IPS-18a (cell line): ENCODE data around the gene SARS1.
"Not testable (repeated sequence)": the region's sequence is repeated elsewhere in the genome, so short reads cannot be mapped to it uniquely, and the experiment has no call there.

ENCODE experiments used
- H3K27ac ChIP-seq: one replicate; pipeline ENCODE4 v1.5.1; 2013; ENCODE audit warnings: low read length
- H3K27me3 ChIP-seq: one replicate; pipeline ENCODE4 v1.6.1; 2013; ENCODE audit warnings: mild to moderate bottlenecking, low read length; ENCODE audit not compliant: control insufficient read depth, insufficient read depth
- H3K36me3 ChIP-seq: one replicate; pipeline ENCODE4 v1.6.1; 2013; ENCODE audit warnings: low read depth, low read length; ENCODE audit not compliant: control insufficient read depth
- H3K4me1 ChIP-seq: one replicate; pipeline ENCODE4 v1.6.1; 2013; ENCODE audit warnings: low read depth, low read length; ENCODE audit not compliant: control insufficient read depth
- H3K4me3 ChIP-seq: one replicate; pipeline ENCODE4 v1.5.1; 2013; ENCODE audit warnings: low read length
- H3K9ac ChIP-seq: one replicate; pipeline ENCODE4 v1.6.1; 2013; ENCODE audit warnings: mild to moderate bottlenecking, low read length, moderate library complexity
- H3K9me3 ChIP-seq: one replicate; pipeline ENCODE4 v1.6.1; 2013; ENCODE audit warnings: low read depth, low read length; ENCODE audit not compliant: control insufficient read depth

The SARS1 gene

DNA sequence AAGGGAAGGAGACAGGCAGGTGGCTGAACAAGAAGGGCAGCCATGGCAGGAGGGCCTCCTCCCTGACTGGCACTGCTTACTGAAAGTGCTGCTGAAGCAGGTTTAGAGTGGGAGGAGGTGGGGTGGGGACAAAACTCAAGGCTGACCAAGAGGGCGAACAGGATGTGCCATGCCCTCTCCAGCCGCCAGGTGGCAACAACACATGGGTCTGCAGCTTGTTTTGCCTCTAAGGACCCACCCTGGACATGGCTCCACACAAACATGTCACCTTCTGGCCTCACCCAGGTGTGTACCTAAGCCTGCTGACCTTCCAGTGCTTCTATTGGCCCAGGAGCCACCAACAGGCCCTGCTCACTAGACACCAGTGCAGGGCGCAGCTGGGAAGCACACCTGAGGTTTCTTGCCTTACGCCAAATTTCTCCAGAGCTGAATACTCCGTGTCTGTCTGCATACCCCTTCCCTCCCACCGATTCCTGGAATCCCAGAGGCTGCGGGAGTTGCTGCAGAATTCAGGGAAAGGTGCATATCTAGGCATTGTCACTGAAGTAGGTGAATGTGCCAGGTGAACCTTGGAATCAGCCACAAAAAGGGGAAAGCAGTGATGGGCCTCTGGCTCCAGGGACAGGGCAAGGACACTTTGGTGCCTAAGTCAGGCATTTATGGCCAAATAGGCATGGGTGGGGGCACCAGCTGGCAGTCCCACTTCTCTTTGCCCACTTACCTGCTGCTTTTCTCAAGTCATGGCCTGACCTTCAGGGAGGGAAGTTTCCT, 63.9 kb downstream of the SARS1 start:
- H3K9ac ChIP-seq, result no peak overlapping the region
- no peak overlapping the region for H3K27ac ChIP-seq
- no peak overlapping the region for H3K4me3 ChIP-seq
- no peaks in the 10 kb centered on the region for H3K27me3 ChIP-seq
- H3K9me3 ChIP-seq, result no peaks in the 10 kb centered on the region
- peaks cover 11% of the 10 kb centered on the region for H3K4me1 ChIP-seq
- peaks cover 19% of the 10 kb centered on the region for H3K36me3 ChIP-seq

DNA sequence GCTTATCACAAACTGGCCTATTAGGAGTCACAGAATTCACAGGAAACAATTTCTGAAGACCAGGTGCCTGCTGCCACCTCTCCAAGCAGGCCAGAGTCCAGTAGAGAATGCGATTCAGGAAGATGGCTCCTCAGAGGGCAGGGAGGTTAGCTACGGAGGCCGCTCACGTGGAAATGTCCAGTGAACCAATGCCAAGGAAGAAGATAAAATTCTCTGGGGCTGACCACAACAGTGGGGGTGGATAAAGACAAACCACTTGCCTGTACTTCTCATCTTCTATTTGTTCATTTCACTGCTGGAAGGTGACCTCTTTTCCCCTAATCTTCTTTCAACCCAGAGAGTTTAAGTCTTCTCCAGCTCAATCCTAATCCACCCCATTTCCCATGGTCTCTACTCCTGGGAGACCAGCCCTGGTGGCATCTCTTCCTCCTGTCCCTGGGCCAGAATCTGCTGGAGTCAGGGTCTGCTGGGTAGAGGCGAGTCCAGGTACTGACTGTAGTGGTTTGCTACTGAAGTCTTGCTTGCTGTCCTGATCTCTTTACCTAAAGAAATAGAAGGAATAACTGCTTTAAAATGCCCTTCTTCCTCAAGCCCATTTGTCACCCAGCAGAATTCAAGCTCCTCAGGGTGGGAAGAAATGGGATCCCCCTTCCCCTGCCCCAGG, 66.0 kb downstream of the SARS1 start:
- Histone ChIP-seq H3K27ac (no peak overlapping the region), H3K9ac (no peak overlapping the region), H3K27me3 (no peaks in the 10 kb centered on the region), H3K9me3 (no peaks in the 10 kb centered on the region), H3K4me3 (no peak overlapping the region), H3K4me1 (peaks cover 19% of the 10 kb centered on the region), H3K36me3 (peaks cover 17% of the 10 kb centered on the region)

DNA sequence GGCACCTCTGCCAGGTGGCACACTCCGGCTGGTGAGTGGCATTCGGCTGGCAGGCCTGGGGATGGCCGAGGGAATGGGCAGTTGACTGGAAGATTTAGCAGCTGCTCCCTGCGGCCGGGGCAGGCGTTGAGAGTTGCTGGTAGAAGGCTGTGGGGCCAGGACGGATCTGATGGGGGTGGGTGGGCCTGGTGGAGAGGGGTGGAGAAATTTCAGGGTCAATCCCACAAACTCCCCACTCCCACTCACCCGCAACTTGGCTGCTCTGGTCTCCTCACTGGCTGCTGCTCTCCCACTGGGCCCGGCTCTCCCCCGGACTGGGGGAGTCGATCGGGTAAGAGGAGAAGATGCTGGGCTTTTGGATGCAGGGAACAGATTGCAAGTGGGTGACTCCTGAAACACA, 67.1 kb downstream of the SARS1 start:
- H3K27ac ChIP-seq, result no peak overlapping the region
- peaks cover 27% of the 10 kb centered on the region for H3K4me1 ChIP-seq
- no peaks in the 10 kb centered on the region for H3K27me3 ChIP-seq
- no peak overlapping the region for H3K9ac ChIP-seq
- H3K4me3 ChIP-seq, result no peak overlapping the region
- peaks cover 17% of the 10 kb centered on the region for H3K36me3 ChIP-seq
- no peaks in the 10 kb centered on the region for H3K9me3 ChIP-seq

DNA sequence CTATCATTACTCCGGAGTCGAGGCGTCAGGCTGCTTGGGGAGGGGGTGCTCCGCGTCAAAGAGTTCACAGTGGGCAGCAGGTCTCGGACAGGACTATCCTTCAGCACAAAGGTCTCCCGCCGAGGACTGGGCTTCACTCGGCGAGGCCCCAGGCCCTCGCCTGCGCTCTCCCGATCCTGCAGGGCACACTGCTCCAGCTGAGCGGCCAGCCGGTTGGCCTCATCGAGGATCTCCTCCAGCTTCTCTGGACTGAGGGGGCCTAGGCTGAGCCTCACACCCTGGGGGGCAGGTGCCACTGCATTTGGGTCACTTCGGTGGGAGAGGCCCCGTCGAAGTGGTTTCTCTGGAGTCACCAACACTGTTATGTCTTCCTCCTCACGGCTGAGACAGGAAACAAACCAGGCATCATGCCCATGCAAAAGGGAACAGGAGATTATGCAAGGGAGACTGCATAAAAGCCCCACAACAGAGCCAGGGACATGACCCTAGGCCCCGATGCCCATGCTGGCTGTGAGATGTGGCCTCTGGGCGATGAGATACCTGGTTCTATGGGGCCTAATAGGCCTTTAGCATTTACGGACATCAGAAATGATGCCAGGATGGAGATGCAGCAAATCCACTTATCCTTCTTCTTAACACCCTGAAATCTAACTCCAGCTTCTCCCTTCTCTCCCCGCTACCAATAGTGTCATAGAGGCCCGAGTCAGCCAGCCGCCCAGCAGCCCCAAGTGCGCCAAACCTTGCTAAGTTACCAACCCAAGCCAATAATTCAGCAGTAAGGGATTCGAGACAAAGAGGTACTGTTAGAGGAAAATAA, 68.2 kb downstream of the SARS1 start:
- H3K9ac ChIP-seq, result peak overlapping the region; percentile 87
- no peaks in the 10 kb centered on the region for H3K27me3 ChIP-seq
- no peak overlapping the region for H3K27ac ChIP-seq
- H3K4me3 ChIP-seq, result peak overlapping the region; percentile 76
- H3K36me3 ChIP-seq, result peaks cover 17% of the 10 kb centered on the region
- H3K9me3 ChIP-seq, result no peaks in the 10 kb centered on the region
- H3K4me1 ChIP-seq, result peaks cover 27% of the 10 kb centered on the region

DNA sequence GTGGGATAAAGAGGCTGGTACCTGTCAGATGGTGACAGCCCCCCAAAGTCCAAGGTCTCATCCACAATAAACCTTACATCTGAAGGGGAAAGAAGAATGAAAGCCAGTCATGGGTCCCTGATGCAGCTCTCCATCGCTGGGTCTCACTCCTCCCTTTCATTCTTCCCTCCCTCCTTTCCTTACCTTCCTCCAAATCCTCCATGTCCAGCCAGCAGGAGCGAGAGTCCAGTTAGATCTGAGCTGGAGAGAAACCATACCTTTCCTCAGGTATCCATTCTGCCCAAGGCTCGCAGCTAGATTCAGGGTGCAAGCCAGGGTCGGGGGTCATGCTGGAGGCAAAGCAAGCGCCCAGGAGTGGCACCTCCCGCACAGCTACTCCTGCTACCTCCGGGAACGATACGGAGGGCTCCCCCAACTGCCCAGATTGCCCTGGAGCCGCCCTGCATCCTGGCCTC, 68.8 kb downstream of the SARS1 start:
- Histone ChIP-seq H3K36me3 (peaks cover 17% of the 10 kb centered on the region), H3K27me3 (no peaks in the 10 kb centered on the region), H3K9me3 (no peaks in the 10 kb centered on the region), H3K9ac (peak overlapping the region; percentile 87), H3K27ac (peak overlapping the region; percentile 56), H3K4me1 (peaks cover 27% of the 10 kb centered on the region), H3K4me3 (peak overlapping the region; percentile 76)

DNA sequence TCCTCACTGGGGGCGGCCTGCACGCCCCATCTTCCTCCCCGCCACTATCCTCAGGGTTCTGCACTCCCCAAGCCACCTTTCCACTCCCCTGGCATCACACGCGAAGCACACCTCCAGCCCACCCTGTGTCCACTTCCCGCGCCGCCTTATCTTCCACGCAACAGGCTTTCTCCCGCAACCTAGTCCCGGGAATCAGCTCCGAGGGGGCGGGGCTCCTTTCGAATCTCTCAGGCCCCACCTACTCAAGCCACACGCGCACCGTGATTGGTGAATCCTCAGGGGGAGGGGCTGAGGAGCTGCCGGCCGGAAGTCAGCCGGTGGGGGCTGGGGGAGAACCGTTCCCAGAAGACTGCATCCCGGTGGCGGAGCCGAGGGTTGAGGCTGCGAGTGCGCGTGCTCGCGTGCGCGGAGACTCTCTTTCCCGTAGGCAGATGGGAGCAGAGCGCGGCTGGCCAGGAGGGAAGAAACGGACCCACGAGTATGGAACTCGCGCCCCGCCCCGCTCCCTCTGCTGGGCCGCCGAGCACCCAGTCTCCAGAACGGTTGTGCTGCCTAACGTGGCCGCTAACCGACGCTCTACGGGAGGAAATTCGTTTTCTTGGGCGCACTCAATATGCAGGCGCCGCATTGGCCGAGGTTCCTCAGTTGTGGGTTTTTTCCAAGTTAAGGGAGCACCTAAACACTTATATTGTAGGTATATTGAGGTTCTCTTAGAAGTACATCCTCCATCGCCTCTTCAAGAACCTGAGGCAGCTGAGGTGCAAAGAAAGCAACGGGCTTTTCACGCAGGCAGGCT, 69.4 kb downstream of the SARS1 start, which contains the start of gene PSRC1:
TSS of gene PSRC1 (minus strand) at position 194 of the 796 bp plus-strand sequence.
- Histone ChIP-seq H3K27ac (peak within 1 kb of the TSS; percentile 92), H3K4me1 (peaks cover 27% of the 10 kb centered on the region), H3K36me3 (peaks cover 17% of the 10 kb centered on the region), H3K9ac (peak within 1 kb of the TSS; percentile 87), H3K27me3 (no peaks in the 10 kb centered on the region), H3K9me3 (no peaks in the 10 kb centered on the region), H3K4me3 (peak within 1 kb of the TSS; percentile 76)

DNA sequence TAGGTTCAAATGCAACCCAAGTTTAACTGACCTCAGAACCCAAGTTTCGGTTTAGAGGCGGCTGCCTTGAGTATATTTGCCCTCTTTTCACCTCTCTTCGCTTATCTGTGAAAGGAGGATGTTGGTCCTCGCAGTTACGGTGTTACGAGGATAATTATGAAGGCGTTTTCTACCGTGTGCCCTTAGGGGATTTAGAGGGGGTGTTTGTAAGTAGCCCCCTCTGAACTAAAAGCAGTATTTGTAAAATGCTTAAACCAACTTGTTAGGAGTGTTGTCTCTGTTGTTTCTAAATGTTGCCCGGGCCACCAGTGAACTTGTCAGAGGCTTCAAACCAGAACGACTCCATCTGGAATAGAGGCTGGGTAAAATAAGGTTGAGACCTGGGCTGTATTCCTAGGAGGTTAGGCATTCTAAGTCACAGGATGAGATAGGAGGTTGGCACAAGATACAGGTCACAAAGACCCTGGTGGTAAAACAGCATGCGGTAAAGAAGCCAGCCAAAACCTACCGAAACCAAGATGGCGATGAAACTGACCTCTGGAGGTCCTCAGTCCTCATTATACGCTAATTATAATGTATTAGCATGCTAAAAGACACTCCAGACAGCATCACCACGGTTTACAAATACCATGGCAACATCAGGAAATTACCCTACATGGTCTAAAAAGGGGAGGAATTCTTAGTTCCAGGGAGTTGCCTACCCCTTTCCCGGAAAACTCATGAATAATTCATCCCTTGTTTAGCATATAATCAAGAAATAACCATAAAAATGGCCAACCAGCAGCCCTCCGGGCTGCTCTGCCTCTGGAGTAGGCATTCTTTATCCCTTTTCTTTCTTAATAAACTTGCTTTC, 70.3 kb downstream of the SARS1 start:
- peak overlapping the region; percentile 76 for H3K4me3 ChIP-seq

DNA sequence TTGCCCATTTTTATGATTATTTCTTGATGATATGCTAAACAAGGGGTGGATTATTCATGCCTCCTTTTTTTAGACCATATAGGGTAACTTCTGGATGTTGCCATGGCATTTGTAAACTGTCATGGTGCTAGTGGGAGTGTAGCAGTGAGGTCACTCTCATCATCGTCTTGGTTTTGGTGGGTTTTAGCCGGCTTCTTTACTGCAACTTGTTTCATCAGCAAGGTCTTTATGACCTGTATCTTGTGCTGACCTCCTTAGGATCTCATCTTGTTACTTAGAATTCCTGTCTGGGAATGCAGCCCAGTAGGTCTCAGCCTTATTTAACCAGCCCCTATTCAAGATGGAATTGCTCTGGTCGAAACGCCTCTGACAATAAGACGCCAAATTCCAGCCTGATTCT, 73.0 kb downstream of the SARS1 start:
- H3K27me3 ChIP-seq, H3K4me3 ChIP-seq, H3K27ac ChIP-seq, H3K36me3 ChIP-seq, H3K9me3 ChIP-seq, H3K9ac ChIP-seq: not testable (repeated sequence)
- H3K4me1 ChIP-seq, result peaks cover 22% of the 10 kb centered on the region

More for the DNA sequence above, 70.3 kb downstream of the SARS1 start:
- H3K4me1 ChIP-seq, result peaks cover 27% of the 10 kb centered on the region
- H3K9ac ChIP-seq, result peak overlapping the region; percentile 87
- no peaks in the 10 kb centered on the region for H3K27me3 ChIP-seq
- H3K9me3 ChIP-seq, result no peaks in the 10 kb centered on the region
- peak overlapping the region; percentile 92 for H3K27ac ChIP-seq
- peaks cover 17% of the 10 kb centered on the region for H3K36me3 ChIP-seq
